ENCODE measurements around the gene OSBPL7.

DNA sequence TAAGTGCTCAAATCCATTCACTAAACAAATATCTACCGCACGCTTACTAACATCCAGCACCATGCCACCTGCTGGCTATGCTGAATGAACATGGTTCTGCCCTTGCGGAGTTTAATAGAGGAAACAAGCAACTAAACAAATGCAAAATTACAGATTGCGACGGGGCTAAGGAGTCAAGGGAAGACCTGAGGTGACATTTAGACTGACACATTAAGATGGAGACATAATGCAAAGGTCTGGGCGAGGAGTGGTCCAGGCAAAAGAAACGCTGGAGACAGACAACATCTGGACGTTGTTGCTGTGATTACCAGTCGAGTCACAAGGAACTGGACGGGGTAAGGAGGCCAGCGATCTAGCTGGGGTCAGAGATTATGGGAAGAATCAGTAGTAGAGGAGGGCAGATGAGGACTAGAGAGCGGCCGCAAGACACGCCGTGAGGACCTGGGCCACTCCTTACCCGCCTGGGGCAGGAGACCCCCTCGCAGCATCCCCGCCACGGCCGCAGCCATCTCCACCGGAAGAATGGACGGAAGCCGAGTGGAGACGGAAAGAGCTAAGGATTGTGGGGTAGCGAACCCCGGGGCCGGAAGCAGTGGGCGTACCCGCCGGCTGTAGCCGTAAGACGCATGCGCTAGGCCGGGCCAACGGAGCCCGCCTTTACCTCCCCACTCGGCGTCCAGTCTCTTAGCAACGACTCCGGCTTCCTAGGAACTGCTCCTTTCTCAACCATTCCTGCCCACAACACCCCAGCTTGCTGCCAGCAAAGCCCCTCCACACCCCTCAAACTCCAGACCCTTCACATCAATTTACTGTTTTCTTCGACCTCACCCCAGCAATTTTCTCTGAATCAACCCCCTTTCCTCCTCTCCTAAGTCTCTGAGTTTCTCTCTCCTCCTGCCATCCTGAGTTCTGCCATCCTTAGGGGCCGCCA lies 9.7 kb upstream of the OSBPL7 start, which contains the start of the genes LRRC46 and MRPL10:
- TF ChIP-seq, protein P1, sequence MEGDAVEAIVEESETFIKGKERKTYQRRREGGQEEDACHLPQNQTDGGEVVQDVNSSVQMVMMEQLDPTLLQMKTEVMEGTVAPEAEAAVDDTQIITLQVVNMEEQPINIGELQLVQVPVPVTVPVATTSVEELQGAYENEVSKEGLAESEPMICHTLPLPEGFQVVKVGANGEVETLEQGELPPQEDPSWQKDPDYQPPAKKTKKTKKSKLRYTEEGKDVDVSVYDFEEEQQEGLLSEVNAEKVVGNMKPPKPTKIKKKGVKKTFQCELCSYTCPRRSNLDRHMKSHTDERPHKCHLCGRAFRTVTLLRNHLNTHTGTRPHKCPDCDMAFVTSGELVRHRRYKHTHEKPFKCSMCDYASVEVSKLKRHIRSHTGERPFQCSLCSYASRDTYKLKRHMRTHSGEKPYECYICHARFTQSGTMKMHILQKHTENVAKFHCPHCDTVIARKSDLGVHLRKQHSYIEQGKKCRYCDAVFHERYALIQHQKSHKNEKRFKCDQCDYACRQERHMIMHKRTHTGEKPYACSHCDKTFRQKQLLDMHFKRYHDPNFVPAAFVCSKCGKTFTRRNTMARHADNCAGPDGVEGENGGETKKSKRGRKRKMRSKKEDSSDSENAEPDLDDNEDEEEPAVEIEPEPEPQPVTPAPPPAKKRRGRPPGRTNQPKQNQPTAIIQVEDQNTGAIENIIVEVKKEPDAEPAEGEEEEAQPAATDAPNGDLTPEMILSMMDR (IDR thresholded peaks at IDR 0.05), result peak in 1 of 4 experiments; percentile 19
- peak; percentile 94 for TF ChIP-seq POLR2AphosphoS5 (IDR thresholded peaks at IDR 0.05)
- TF ChIP-seq POLR2A (IDR thresholded peaks at IDR 0.05), result peak; percentile 54 to 60

Measured in gastroesophageal sphincter (tissue), 3 donors.